Pulmonary artery endothelial cell (primary cell): ENCODE results near the gene HOXD12. TPM values are rescaled to one million over a fixed set of nuclear protein-coding genes. Genes with fewer than 3 reads are reported as not detected.

Experiments used
- DNase-seq: peaks from one replicate; pipeline ENCODE4 v3.0.0-alpha.2; 2011; ENCODE audit warnings: low read depth, low spot score
- total RNA-seq: library from RNA; depleted of rRNA; stranded (reverse); fragments of >200 nt; gene quantifications from 2 replicates; pipeline ENCODE4 v1.2.3, GENCODE V29; 2014

The HOXD12 gene
- total RNA-seq, 1 donor from 2014 or later, result not detected

DNA sequence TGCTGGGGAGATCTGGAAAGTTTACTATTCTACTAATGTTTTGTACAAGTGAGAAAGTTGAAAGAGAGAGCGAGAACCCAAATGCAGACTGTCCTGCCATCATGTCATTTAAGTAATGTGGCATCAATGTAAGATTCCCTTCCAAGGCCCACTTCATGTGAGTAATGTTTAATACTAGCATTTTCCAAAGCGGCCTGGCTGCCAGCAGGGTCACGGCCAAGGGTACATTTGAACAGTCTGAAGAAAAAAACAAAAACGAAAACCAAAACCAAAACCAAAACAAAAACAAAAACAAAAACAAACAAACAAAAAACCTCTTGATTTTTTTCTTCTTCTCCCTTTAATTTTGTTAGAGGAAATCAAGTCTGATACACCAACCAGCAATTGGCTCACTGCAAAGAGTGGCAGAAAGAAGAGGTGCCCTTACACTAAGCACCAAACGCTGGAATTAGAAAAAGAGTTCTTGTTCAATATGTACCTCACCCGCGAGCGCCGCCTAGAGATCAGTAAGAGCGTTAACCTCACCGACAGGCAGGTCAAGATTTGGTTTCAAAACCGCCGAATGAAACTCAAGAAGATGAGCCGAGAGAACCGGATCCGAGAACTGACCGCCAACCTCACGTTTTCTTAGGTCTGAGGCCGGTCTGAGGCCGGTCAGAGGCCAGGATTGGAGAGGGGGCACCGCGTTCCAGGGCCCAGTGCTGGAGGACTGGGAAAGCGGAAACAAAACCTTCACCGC, 19.2 kb downstream of the HOXD12 start:
- no peak for DNase-seq

DNA sequence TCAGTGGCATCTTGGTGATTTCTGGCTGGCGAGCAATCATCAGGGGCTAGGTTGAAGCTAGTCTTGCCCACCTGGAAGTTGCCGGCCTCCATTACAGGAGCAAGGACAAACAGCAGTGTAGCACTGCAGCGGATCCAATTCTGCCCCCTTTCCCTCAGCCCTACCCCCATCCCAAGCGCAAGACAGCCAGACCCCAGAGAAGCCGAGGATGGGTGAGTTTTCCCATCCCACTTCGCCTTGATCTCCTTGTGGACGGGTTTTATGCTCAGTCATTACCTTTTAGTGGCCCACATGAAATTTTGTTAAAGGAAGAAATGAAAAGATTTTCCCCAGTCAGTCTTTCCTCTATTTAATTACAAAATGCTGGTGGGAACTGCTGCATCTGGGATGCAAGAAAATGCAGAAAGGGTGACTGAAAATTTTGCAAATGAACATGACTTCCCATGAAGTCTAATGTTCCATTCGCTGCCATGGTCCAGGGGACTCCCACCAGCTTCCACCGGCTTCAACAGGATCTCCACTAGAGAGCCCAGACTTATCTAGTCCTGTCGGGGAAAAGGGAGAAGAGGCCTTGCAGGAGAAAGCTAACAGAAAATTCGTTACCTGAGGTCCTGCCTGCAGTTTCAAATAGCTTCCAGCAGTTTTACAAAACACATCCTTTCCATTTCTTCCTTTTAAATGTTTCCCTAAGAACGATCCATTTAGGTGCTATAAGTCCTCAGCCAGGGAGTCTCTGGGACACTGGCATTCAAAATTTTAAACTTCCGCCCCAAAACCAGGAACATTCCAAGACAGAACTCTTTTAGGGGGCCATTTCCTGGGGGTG, 21.0 kb downstream of the HOXD12 start:
- DNase-seq, result no peak

DNA sequence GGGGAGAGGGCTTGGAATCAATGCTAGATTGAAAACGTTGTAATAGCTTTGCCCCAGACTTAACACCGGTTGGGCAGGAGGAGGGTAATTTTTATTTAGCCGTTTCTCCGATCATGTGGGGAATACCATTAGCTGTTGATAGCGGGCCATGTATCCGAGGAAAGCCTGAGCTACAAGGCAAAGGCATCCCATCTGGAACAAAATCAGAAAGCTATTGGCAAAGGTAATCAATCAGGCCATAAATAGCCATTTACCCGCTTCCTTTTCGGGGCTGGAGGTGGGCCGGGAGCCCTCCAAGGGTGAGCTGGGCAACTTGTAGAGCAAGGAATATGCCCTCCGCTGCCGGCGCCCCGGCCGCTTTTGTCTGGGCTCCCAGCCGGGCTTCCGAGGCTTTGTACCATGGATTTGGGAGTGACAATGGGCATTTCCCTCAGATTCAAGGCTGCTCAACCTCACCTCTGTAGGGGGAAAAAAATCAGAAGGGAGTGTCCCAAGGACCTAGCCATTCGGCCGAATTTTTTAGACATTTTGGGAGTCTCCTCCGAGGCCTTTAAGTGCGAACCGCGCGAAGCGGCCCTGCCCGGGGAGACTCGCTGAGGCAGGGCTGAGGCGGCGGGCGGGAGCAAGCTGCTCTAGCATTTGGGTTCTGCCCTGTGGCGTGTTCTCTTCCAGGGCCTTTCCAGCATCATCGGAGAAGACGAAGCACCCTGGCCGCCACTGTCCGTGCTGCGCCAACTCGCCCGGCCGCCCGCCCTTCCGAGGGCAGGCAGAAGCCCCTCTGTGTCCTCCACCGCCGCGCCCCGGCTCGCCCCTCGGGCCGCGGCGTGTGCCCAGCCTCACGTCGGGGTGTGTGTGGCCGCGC, 21.8 kb downstream of the HOXD12 start:
- no peak for DNase-seq

DNA sequence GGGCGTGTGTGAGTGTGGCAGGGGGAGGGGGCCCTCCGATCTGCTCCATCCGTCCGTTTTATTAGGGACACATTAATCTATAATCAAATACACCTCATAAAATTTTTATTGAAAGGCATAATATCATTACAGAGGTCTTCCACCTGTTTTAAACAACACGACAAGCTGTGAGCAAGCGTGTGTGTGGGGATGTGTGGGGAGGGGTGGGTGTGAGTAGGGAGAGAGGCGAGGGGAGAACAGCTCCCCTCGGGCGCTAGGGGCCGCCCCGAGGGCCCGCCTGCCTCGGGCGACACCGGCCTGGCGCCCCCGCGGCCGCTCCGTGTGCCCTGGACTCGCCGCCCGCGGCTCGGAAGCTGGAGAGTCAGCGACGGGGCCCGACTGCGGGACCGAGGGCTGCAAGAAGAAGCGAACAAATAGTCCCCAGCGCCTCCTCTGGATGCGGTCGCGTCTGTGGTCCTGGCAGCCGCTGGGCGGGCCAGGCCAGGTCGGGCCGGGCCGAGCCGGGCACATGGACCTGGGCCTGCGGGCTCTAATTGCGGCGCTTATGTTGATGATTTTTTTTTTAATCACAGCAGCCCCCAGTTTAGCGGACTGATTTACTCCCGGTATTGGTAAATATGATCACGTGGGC, 22.6 kb downstream of the HOXD12 start:
- DNase-seq, result no peak

DNA sequence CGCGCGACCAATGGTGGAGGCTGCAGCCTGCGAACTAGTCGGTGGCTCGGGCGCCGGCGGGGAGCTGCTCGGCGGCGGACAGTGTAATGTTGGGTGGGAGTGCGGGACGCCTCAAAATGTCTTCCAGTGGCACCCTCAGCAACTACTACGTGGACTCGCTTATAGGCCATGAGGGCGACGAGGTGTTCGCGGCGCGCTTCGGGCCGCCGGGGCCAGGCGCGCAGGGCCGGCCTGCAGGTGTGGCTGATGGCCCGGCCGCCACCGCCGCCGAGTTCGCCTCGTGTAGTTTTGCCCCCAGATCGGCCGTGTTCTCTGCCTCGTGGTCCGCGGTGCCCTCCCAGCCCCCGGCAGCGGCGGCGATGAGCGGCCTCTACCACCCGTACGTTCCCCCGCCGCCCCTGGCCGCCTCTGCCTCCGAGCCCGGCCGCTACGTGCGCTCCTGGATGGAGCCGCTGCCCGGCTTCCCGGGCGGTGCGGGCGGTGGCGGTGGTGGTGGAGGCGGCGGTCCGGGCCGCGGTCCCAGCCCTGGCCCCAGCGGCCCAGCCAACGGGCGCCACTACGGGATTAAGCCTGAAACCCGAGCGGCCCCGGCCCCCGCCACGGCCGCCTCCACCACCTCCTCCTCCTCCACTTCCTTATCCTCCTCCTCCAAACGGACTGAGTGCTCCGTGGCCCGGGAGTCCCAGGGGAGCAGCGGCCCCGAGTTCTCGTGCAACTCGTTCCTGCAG, 23.3 kb downstream of the HOXD12 start, which contains the start of gene HOXD9:
Gene HOXD9 (plus strand): TSS at position 37 of the 728 bp plus-strand sequence. CDS start 50 bp downstream, at position 87.
- no peak for DNase-seq

DNA sequence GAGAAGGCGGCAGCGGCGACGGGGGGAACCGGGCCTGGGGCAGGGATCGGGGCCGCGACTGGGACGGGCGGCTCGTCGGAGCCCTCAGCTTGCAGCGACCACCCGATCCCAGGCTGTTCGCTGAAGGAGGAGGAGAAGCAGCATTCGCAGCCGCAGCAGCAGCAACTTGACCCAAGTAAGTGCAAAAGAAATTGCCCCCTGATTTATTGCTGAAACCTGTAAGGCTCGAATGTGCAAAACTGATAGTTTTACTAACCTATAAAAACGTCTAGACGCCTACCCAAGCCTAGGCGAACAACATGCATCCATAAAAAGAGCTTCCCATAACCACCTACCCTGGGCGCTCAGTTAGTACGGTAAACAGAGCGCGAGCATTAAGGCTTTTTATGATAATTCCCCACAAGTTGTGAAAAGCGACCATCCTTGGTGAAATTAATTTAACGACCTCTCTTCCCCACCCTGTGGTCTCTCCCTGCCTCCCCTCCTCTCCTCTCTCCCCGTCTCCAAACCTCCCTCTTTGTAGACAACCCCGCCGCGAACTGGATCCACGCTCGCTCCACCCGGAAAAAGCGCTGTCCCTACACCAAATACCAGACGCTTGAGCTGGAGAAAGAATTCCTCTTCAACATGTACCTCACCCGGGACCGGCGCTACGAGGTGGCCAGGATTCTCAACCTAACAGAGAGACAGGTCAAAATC, 24.0 kb downstream of the HOXD12 start:
- no peak for DNase-seq

DNA sequence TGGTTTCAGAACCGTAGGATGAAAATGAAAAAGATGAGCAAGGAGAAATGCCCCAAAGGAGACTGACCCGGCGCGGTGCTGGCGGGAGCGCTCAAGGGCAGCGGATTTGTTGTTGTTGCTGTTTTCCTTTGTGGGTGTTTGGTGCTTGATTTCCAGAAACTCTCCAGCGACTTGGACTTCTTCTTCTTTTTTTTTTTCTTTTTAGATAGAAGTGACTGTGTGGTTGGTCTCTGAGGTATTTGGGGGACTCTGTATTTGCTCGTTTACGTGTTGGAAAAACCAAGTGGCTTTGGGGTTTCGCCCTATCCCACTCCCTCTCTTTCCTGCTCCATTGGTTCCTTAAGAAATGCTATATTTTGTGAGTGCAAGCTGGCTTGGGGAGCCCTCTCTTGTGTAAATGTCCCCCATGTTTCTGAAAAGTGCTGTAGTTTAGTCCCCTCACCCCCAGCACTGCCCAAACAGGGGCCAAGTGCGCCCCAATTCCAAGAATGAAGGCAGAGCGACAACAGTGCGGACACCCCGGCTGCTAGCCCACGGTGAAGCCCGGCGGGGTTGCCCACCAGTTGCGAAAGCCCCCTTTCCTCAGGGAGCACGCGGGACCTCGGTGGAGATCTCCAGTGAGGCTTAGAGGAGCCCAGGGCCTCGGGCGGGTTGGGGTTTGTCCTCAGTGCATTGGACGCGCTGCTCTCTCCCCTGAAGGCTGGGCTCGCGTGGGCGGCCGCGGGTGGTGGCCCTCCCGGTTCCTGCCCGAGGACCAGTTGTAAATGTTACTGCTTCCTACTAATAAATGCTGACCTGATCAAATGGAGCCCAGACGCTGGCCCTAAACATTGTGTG, 24.7 kb downstream of the HOXD12 start:
- DNase-seq, result no peak

DNA sequence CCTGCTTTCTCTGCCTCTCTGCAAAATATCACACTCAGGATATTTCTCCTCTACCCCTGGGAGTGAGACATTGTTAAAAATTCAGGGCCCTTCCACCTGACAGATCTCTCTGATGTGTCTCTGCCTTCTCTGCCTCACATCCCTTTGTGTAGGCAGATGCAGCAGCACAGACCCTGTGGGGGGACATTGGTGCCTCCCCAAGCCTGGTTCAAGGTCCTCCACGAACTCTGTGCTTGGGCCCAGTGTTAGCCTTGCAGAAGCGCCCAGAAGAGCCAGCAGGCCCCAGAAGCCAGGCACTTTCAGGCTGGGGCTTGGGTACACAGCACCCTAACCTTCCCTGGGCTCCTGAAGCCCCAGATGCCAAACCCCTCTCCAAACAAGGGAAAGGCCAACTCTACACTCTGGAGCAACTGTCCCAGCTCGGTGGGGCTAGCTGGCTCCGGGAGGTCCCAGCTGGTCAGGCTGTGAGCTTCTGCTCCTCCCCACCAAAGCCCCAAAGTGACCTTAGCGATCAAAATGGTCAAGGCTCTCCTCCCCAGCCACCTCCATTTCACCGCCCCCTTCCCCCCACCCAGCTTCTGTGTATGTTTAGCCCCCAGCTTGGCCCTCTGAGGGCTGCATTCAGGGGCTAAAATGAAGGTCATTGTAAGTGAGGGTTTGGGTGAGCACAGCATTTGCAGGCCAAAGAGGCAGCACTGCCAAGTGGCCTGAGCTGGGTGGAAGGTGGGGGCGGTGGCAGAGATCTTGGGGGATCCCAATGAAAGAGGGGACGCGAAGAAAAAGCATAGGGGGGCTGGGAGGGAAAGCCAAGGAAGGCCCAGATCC, 25.6 kb downstream of the HOXD12 start:
- no peak for DNase-seq

DNA sequence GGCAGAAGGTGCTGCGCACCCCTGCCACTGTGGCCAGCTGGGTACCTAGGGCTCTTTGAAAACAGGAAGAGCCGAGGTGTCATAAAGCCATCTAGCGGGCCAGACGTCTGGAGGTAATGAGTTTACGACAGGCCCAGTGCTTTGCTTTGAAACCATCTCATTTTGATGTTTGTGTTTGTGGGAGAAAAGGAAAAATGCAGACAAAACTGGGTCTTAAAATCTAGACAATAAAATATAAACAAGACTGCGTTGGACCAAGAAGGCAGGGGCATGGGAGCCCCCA, 26.1 kb downstream of the HOXD12 start:
- no peak for DNase-seq

DNA sequence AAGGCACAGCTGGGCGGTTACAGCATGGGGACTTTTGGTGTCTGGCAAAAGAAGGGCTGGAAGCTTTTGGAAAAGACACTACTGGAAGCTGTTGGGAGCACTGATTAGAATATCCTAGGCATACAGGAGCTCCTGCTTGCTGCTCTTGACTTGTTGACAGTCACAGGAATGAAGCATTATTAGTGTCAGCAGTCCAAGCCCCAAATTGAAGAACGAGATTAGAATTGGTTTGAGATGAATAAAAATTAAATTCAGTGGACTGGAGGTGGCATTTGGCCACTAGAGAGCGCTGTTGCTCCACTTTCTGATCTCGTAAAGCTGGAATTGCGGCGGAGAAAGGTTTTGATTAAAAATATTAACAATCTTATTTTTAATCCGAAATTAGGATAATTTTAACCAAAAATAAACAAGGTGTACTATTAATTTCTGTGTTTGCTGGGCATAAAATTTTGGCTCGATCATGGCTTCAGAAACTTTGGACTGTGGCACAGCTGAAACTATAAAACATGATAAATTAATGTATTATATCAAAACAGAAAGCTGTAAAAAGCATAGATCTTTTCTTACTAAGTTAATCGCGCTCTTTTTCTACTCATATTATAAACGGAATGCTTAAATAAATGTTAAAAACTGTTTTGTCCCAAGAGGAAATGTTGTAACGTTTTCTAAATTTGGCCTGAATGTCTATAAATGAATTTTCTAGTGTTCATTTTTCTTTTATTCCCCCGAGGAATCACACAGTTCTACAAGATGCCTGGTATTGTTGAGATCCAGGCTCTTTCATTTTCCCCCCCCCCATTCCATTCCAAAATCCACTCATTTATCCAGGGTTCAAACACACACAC, 27.6 kb downstream of the HOXD12 start:
- no peak for DNase-seq

DNA sequence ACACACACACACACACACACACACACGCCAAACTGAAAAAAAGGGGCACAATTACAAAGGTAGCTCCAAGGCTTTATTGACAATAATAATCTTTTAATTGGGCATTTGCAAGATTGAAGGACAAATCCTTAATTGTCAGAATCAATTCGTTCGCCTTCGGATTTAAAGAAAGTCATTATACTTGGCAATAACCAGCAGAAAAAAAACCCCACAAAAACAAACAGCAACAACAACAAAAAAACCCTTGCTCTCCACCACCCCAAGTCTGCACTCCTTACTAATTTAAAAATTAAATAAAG, 28.1 kb downstream of the HOXD12 start:
- no peak for DNase-seq

DNA sequence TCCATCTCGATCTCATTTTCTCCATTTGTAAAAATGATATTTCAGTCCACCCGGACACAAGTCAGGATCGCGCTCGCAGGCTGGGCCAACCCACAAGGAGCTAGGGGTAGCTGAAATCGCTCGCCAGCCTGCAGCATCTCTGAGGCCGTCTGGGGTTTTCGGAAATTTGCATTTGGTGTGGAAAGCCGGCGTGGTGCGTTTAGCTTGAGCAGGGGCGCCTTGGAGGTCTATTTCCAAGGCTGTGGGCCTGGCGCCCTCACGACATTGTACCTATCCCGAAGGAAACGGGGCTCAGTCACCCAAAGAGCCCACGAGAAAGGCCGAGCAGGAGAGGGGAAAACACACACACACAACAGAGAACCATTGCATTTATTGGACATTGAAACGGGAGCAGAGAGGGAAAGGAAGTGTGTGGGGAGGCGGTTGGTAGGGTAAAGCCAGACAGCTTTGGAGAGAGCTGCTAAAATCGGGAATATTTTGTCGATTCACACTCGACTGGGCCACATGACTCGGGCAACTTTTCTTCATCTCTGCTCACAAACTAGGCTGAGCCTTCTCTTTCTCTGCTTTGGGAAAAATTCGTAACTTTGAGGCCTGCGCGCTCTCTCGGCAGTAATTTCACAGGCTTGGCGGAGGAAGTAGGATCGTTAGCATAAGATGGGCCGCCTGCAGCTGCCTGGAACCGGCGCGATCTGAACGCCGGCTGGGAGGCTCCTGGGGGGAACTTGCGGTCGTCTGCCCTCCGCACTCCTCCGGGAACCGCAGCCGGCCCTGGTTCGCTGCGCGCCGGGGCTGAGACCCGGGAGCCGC, 28.8 kb downstream of the HOXD12 start:
- no peak for DNase-seq

DNA sequence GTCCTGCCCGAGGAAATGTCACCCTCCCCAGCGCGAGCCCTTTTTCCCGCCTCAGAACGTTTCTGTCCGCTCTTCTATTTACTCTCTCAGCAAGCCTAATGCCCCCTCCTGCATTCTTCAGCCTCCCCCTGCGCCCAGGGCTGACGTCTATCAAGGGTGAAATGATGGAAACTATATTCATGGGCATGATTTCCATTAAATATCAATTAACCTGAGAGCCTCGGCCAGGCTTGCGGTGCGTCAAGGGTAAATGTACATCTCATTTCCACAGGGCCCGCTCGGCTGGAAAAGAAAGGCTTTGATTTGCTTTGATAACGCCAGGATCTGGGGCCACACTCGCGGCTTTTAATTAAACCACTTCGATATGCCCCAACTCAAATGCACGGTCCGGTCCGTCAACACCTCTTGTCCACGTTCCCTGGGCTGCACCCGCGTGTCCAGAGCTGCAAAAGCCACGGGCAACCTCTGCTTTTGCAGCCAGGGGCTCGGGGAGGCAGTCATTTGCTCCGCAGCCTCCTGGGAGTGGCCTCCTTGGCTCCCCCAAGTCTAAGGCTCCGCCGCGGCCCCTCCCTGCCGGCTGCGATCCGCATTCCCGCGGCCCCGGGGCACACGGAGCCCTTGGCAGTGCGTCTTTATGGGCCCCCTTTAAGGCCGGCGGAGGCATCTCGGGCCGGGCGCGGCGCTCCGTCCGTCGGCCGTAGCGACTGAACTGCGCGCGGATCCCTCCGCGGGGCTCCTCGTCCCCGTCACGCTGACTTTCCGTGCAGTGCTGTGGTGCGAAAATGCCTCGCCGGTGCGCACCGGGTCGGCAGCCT, 29.6 kb downstream of the HOXD12 start, which contains the start of gene HOXD8:
Gene HOXD8 (plus strand): TSS at position 724 of the 815 bp plus-strand sequence. CDS start 662 bp downstream, outside the sequence.
- DNase-seq, result no peak

DNA sequence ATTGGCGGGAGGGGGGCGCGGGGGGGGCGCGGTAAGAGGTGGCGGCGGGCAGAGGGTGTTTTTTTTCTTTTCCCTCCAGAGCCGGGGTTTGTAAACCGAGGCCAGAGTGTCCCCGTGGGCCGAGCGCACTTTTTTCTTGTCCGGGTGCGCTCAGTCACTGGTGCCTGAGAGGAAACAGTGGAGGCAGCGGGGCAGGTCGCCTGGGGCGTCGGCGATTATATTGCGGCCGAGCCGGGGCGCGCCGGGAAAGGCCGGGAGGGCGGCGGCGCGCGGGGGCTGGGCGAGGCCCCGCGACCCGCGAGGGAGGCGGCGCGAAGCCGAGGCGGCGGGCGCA, 30.2 kb downstream of the HOXD12 start:
- no peak for DNase-seq

DNA sequence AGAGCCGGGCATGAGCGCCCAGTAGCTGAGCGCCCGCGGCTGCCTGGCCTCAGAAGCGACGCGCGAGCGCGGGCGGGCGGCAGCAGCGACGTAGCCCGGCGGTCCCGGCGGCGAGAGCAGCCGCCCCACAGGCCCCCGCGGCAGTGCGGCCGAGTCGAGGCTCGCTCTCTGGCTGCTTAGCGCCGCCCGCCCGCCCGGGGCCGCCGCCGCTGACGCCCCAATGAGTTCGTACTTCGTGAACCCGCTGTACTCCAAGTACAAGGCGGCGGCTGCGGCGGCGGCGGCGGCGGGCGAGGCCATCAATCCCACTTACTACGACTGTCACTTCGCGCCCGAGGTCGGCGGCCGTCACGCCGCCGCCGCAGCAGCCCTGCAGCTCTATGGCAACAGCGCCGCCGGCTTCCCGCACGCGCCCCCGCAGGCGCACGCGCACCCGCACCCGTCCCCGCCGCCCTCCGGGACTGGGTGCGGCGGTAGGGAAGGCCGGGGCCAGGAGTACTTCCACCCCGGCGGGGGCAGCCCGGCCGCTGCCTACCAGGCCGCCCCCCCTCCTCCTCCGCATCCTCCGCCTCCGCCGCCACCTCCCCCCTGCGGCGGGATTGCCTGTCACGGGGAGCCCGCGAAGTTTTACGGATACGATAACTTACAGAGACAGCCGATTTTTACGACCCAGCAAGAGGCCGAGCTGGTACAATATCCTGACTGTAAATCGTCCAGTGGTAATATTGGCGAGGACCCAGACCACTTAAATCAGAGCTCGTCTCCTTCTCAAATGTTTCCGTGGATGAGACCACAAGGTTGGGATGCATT, 30.8 kb downstream of the HOXD12 start:
- no peak for DNase-seq
